ENCODE data around the gene SEPTIN10.
"Not testable (repeated sequence)": the region's sequence is repeated elsewhere in the genome, so short reads cannot be mapped to it uniquely, and the experiment has no call there.

The SEPTIN10 gene

DNA sequence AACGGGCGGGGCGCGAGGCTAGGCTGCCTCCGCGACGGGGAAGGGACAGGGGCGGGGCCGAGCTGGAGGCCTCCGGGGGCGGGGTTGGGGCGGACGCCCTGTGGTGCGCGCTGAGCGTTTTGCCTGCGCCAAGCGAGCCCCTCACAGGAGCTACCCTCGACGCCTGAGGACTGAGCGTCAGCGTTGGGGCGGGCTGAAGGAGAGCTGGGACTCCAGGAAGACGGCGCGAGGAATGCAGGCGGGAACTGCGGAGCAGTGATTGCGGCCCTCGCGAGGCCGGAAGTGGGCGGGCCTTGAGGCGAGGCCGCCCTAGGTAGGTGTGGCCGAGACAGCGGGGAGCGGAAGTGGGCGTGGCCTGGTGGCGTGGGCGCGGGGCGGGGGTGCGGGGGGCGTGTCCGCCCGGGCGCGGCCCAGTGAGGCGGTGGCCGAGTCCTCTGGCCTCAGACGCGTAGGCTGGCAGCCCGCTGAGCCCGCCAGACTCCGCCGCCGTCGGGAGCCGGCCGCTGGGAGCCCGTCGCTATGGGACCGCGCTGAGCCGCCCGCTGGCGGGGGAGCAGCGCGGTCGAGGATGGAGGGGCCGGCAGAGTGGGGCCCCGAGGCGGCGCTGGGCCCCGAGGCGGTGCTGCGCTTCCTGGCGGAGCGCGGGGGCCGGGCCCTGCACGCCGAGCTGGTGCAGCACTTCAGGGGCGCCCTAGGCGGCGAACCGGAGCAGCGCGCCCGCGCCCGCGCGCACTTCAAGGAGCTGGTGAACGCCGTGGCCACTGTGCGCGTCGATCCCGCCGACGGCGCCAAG, at the start of gene SEPTIN10, which contains the start of gene SOWAHC:
Gene SEPTIN10, minus strand, starts transcription at position 45 of the 793 bp plus-strand sequence. CDS start 139 bp downstream, outside the sequence.
Gene SOWAHC, plus strand, starts transcription at position 443 of the 793 bp plus-strand sequence. Its CDS starts 126 bp downstream, at position 569.
- DNase-seq (ENCODE audit: low read depth in 2 of 2), result peak; percentile 41 to 42

DNA sequence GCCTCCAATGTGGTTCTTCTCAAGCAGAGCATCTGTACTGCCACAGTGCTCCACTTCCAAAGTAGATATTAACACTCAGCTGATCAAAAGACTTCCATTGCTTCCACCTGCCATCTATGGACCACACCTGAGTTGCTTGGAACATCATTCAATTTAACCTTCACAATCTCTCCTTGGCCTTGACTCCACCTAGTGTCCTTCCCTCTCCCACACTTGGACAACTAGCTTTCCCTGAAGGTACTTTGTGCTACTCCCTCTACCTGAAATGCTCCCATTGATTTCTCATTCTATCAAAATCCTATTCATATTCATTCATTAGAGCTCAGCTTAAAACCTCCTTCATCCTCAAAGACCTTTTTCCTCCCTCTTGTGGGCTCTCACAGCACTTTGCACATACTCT, 49.1 kb upstream of the SEPTIN10 start:
- no peak for DNase-seq (ENCODE audit: low read depth in 2 of 2)

- DNase-seq (ENCODE audit: low read depth in 2 of 2), result no peak
Observed at GRCh38 chr2:109660046-109660860, 46.5 kb upstream of the SEPTIN10 start.

DNA sequence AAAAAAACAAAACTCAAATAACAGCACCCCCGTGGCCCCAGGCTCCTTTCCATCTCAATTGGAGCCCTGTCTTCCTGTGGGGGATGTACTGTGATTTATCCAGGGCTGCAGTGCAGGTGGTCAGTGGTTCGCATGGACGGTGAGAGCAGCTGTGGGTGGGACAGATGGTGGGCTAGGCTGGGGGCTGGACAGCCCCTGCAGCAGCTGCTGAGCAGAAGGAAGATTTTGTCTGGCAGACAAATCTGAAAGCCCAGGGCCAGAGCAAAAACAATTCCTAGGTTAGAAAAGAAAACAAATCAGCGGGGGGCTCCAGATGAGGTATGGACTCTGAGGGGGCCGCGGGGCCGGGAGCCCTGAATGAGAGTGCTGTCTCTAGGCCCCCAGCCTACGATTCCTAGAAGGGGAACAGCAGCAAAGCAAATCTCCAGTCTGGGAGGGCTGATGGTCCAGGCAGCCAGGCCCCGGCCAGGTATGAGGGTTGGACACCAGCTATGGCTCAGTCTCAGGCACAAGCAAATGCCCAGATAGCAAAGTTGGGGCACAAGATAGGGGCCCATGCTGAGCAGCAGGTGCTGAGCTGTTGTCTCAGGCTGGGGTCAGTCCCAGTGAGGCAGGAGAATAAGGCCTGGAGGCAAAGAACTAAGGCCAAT, 45.8 kb upstream of the SEPTIN10 start:
- no peak for DNase-seq (ENCODE audit: low read depth in 2 of 2)

GRCh38 chr2:109655287-109655686, 41.5 kb upstream of the SEPTIN10 start:
- DNase-seq (ENCODE audit: low read depth in 2 of 2), result no peak

DNA sequence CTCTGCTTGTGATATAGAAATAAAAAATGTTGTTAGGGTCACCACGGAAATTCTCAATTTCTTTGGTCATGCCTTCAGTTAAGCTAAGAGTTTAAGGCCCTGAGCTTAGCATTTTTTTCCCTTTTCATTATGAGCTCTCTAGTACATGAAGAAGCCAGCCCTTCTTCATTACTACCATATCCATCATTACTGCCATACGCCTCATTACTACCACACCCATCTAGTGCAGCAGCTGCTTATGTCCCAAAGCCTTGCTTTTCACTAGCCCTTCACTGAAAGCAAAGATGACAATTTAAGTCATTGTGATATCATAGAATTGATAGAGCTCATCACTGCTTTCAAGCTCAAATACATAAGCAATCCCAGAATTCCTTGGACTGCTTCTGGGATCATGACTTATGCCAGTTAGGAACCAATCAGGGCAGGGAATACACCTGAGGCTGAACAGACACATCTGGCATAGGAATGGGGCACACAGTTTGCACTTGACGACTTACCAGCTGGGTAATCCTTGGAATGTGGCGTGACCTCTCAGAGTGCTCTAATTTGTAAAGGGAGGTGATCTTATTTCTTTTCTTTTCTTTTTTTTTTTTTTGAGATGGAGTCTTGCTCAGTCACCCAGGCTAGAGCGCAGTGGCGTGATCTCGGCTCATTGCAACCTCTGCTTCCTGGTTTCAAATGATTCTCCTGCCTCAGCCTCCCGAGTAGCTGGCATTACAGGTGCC, 40.7 kb upstream of the SEPTIN10 start:
- no peak for DNase-seq (ENCODE audit: low read depth in 2 of 2)

DNA sequence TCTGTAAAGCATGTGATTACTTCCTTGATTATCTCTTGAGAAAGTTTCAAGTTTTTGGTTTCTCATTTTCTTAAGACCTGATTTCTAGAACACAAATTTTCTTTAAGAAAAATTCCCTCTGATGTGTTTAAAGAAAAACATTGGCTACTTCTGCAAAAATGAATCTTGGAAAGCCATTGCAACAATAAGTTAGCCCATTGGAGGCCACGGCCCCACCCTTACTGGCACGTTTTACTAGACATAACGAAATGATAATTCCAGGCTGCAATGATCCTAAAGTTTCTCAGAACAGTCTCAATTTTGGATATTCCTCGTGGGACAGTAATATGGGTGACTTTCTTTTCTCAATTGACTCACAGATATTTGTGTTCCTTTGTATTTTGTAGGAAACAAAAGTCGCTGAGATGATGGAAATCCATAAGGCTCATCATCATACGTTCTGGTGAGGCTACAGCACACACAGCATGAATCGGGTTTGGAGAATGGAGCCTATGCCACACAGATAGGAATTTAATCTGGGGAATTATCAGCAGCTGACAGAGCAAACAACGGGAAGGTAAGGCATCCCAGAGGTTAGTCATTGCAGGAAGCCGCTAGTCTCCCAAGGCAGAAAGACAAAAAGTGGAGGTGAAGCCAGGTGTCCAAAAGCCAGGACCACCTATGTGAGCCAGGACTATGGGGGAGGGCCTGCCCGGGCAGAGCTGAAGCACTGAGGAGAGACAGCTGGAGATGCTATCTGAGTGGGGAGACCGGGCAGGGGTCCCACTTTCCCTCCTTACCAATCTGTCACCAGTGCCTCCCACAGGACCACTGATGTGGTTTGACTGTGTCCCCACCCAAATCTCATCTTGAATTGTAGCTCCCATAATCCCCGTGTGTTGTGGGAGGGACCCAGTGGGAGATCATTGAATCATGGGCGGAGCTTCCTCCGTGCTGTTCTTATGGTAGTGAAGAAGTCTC, 36.2 kb upstream of the SEPTIN10 start:
- DNase-seq (ENCODE audit: low read depth in 2 of 2), result no peak

GRCh38 chr2:109648041-109648527, 34.3 kb upstream of the SEPTIN10 start:
- DNase-seq (ENCODE audit: low read depth in 2 of 2), result no peak

- DNase-seq (ENCODE audit: low read depth in 2 of 2), result no peak
Observed at GRCh38 chr2:109647636-109648035, 33.9 kb upstream of the SEPTIN10 start.

DNA sequence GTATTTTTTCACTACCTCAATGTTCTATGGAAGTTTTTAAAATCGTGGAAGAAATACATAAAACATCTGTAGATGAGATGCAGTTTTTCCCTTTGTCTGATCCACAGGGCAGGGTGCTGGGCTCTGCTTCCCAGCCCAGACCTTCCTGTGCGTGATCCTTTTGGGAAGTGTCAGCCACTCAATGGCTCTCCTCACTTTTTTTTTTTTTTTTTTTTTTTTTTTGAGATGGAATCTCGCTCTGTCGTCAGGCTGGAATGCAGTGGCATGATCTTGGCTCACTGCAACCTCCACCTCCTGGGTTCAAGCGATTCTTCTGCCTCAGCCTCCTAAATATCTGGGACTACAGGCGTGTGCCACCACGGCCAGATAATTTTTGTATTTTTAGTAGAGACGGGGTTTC, 33.2 kb upstream of the SEPTIN10 start:
- no peak for DNase-seq (ENCODE audit: low read depth in 2 of 2)

GRCh38 chr2:109645412-109646184, 31.8 kb upstream of the SEPTIN10 start:
- DNase-seq (ENCODE audit: low read depth in 2 of 2), result no peak

GRCh38 chr2:109644571-109645275, 31.0 kb upstream of the SEPTIN10 start:
- no peak for DNase-seq (ENCODE audit: low read depth in 2 of 2)

GRCh38 chr2:109640000-109640399, 26.2 kb upstream of the SEPTIN10 start:
- DNase-seq (ENCODE audit: low read depth in 2 of 2), result not testable (repeated sequence)

DNA sequence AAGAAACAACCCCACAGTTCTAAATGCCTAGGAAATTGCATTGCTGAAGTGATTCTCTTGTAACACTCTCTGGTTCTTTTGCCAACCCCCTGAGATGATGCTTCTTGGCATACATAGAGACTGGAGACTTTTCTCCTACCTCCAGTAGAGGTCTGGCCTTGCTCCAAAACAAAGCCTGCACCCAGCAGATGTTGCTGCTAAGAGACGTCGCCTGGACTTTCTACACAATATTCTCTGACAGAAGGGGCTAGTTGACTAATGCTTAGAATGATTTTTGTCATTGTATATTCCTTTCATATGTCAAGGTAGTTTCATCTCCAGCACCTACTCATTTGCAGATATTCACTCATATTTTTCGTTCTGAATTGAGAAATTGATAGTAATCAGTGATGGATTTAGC, 25.0 kb upstream of the SEPTIN10 start:
- no peak for DNase-seq (ENCODE audit: low read depth in 2 of 2)

DNA sequence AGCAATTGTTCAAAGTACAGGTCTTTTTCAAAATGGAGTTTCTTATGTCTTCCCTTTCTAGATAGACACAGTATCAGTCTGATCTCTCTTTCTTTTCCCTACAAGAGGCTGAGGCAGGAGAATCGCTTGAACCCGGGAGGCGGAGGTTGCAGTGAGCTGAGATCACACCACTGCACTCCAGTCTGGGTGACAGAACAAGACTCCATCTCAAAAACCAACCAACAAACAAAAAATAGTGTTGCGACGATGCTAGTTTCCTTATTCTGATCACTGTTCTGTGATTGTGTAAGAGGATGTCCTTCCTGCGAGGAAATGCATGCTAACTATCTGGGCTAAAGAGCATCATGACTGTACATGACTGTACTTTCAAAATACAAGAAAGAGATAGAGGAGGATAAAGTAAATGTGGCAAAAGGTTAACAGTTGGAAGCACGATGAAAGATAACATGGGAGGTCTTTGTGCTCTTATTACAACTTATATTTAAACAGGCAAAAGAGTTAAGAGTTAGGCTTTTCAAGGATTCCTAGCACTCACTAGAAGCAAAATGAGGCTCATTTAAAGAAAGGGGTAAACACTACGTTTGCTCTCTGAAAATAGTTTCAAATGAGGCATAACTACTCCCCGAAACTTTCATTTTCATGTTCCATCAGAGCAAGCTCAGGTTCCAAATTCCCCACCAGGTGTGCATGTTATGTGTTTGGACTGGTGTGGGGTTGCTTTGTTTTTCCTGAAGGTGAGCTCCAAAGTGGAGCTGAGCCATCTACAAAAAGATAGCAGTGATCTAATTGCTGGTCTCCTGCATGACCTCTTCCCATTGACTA, 24.2 kb upstream of the SEPTIN10 start:
- DNase-seq (ENCODE audit: low read depth in 2 of 2), result no peak

DNA sequence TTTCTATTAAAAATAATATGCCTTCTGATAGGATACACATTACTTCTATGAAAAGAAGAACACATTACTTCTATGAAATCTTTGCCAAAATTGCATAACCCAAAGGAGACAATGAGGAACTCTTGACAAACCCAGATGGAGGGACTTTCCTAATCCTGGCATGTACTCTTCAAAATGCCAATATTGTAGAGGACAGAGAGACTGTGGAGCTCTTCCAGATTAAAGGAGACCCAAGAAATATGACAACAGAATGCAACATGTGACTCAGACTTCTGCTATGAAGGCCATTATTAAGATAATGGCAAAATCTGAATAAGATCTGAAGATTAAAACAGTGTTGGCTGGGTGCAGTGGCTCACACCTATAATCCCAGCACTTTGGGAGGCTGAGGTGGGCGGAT, 22.6 kb upstream of the SEPTIN10 start:
- no peak for DNase-seq (ENCODE audit: low read depth in 2 of 2)

- DNase-seq (ENCODE audit: low read depth in 2 of 2), result no peak
Observed at GRCh38 chr2:109635426-109636304, 21.9 kb upstream of the SEPTIN10 start.

Data from activated CD8-positive, alpha-beta memory T cell treated with anti-CD3 and anti-CD28 coated beads for 4 hours (primary cell).